Ovary (tissue), 3 donors: ENCODE measurements around the gene UBR4.

ENCODE experiments used
- POLR2A ChIP-seq: fragments of 450-650 bp; IDR thresholded peaks from one replicate; pipeline ENCODE4 v1.6.1; 2017; ENCODE audit warnings: antibody characterized with exemption, mild to moderate bottlenecking, moderate library complexity
- TF ChIP-seq, protein P1 (sequence below), 3 donors: fragments of 450-650 bp in 2 of 3; fragments of 200-600 bp in 1 of 3; IDR thresholded peaks; one replicate each; pipeline versions ENCODE4 v1.5.1 to v1.8.0; 2016 to 2022; ENCODE audit warnings: antibody characterized with exemption in 3 of 3, mild to moderate bottlenecking in 1 of 3
- donor health status: DM: no; HTN: no; CAD: no.

DNA sequence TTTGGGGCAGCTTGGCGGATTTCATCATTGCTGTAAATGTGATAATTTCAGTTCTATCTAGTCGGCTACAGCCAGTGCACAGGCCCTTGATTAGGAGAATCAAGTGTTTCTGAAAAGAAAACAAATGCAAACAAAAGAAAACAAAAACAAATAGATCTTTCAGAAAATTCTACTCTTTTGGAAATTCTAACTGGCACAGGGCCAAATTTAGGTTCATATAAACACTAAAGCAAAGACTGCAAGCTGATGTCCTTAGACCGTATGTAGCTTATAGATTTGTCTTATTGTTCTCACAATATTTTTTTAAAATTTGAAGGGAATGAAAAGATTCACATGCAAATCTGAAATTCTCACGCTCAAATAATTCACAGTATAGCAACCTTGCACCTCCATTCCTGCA, 11.2 kb downstream of the UBR4 start:
- TF ChIP-seq, protein P1, sequence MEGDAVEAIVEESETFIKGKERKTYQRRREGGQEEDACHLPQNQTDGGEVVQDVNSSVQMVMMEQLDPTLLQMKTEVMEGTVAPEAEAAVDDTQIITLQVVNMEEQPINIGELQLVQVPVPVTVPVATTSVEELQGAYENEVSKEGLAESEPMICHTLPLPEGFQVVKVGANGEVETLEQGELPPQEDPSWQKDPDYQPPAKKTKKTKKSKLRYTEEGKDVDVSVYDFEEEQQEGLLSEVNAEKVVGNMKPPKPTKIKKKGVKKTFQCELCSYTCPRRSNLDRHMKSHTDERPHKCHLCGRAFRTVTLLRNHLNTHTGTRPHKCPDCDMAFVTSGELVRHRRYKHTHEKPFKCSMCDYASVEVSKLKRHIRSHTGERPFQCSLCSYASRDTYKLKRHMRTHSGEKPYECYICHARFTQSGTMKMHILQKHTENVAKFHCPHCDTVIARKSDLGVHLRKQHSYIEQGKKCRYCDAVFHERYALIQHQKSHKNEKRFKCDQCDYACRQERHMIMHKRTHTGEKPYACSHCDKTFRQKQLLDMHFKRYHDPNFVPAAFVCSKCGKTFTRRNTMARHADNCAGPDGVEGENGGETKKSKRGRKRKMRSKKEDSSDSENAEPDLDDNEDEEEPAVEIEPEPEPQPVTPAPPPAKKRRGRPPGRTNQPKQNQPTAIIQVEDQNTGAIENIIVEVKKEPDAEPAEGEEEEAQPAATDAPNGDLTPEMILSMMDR (IDR thresholded peaks at IDR 0.05), result no peak
- TF ChIP-seq POLR2A, result no peak
